CD4-positive, alpha-beta T cell (primary cell): ENCODE measurements around the gene BBS10. TPM values are rescaled to one million over a fixed set of nuclear protein-coding genes. Genes with fewer than 3 reads are reported as not detected.

Experiments
- ATAC-seq: fragments of 200-7000 bp; cut with Tn5 transposase; one replicate; pipeline ENCODE4 v1.10.0; 2022; ENCODE audit warnings: mild to moderate bottlenecking; ENCODE audit not compliant: poor library complexity
- CTCF ChIA-PET: fragments of 350-600 bp; sonication (Branson Sonifier 250); formaldehyde crosslinking; loops from one replicate; lab custom pipeline; 2021; ENCODE audit warnings: antibody characterized with exemption, inconsistent platforms; lab: Charles Lee
- POLR2A ChIA-PET: fragments of 350-600 bp; sonication (Branson Sonifier 250); formaldehyde crosslinking; loops from one replicate; lab custom pipeline; 2021; ENCODE audit warnings: antibody characterized with exemption, inconsistent platforms; lab: Charles Lee
- DNase-seq, 14 experiments: peaks; one replicate each; pipeline ENCODE4 v3.0.0-alpha.2; 2013 to 2020; ENCODE audit warnings: mixed read lengths in 2 of 14
- H3K27ac ChIP-seq, 2 donors: one replicate each; pipeline versions ENCODE4 v1.5.1 to v1.7.0; 2013; ENCODE audit warnings: low read length in 2 of 2, low read depth in 1 of 2, mild to moderate bottlenecking in 1 of 2
- H3K27me3 ChIP-seq, 2 experiments: 1 replicate in 1 of 2; 2 replicates in 1 of 2; pipeline versions ENCODE4 v1.6.1 to v1.7.0; 2013; ENCODE audit warnings: low read length in 2 of 2, control low read depth in 1 of 2, mild to moderate bottlenecking in 1 of 2, moderate library complexity in 1 of 2; ENCODE audit not compliant: insufficient read depth in 2 of 2, control insufficient read depth in 1 of 2
- H3K36me3 ChIP-seq: one replicate; pipeline ENCODE4 v1.6.1; 2013; ENCODE audit warnings: low read length, control low read depth; ENCODE audit not compliant: insufficient read depth
- H3K4me1 ChIP-seq: one replicate; pipeline ENCODE4 v1.6.1; 2013; ENCODE audit warnings: low read length, control low read depth; ENCODE audit not compliant: insufficient read depth
- H3K4me3 ChIP-seq: one replicate; pipeline ENCODE4 v1.5.1; 2013; ENCODE audit warnings: mild to moderate bottlenecking, low read length, moderate library complexity
- H3K9me3 ChIP-seq, 2 experiments: 1 replicate in 1 of 2; 2 replicates in 1 of 2; pipeline versions ENCODE4 v1.6.1 to v1.7.0; 2013; ENCODE audit warnings: low read length in 2 of 2, mild to moderate bottlenecking in 2 of 2, control low read depth in 1 of 2, moderate library complexity in 1 of 2; ENCODE audit not compliant: control insufficient read depth in 1 of 2, insufficient read depth in 1 of 2
- H3K27ac Mint-ChIP-seq: one replicate; pipeline ENCODE4 v1.8.0; 2020; ENCODE audit warnings: mixed read lengths
- H3K27me3 Mint-ChIP-seq: one replicate; pipeline ENCODE4 v1.8.0; 2021; ENCODE audit warnings: mixed read lengths
- H3K36me3 Mint-ChIP-seq: one replicate; pipeline ENCODE4 v1.8.0; 2021; ENCODE audit warnings: low read depth, mixed read lengths
- H3K4me1 Mint-ChIP-seq: one replicate; pipeline ENCODE4 v1.8.0; 2021; ENCODE audit warnings: low read depth, mixed read lengths
- H3K4me3 Mint-ChIP-seq: one replicate; pipeline ENCODE4 v1.8.0; 2020; ENCODE audit warnings: mild to moderate bottlenecking, mixed read lengths
- H3K9me3 Mint-ChIP-seq: one replicate; pipeline ENCODE4 v1.8.0; 2020; ENCODE audit warnings: mixed read lengths
- CTCF ChIP-seq: fragments of 200-600 bp; IDR thresholded peaks from one replicate; pipeline ENCODE4 v1.8.0; 2022; ENCODE audit warnings: antibody characterized with exemption, mild to moderate bottlenecking
- intact Hi-C, 2 experiments: fragments of 100-400 bp; cut with DNase I in 1 of 2; cut with micrococcal nuclease in 1 of 2; formaldehyde crosslinking; loops; one replicate each; pipeline versions ENCODE4 v1.15.1 to v1.9.0; 2023 to 2025; cut with DNase I, micrococcal nuclease
- total RNA-seq, 174 experiments: library from RNA in 2 of 174; stranded (reverse) in 2 of 174; gene quantifications; one replicate each; pipeline ENCODE4 v1.2.3 and lab custom pipeline; 2021 to 2026

The BBS10 gene
- total RNA-seq, 2 experiments from 2014 or later, result 1.4 TPM

DNA sequence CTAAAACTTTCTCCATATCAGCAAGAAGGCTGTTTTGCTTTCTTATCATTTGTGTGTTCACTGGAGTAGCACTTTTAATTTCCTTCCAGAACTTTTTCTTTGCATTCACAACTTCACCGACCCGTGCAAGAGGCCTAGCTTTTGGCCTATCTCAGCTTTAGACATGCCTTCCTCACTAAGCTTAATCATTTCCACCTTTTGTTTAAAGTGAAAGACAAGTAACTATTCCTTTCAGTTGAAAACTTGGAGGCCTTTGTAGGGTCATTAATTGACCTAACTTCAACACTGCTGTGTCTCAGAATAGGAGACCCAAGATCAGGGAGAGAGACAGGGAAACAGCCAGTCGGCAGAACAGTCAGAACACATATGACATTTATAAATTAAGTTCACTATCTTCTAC is 39.3 kb downstream of the BBS10 start:
- Histone ChIP-seq H3K36me3 (no peaks in the 10 kb centered on the region), H3K4me3 (no peak overlapping the region), H3K27ac (no peak overlapping the region), H3K27me3 (peaks cover 2 to 10% of the 10 kb centered on the region in 2 experiments), H3K4me1 (no peaks in the 10 kb centered on the region), H3K9me3 (no peaks in the 10 kb centered on the region)
- Mint-ChIP-seq H3K4me3 (no peak overlapping the region), H3K27ac (no peak overlapping the region), H3K4me1 (no peaks in the 10 kb centered on the region), H3K36me3 (no peaks in the 10 kb centered on the region), H3K27me3 (peaks cover 27% of the 10 kb centered on the region), H3K9me3 (no peaks in the 10 kb centered on the region)
- no peak for TF ChIP-seq CTCF
- ATAC-seq, result no peak
- intact Hi-C loops, result no loop called here
- DNase-seq, result no peak
- ChIA-PET POLR2A (no interaction called here), CTCF (no interaction called here)

- Histone ChIP-seq H3K27ac (no peak overlapping the region), H3K9me3 (no peaks in the 10 kb centered on the region), H3K4me3 (no peak overlapping the region), H3K36me3 (no peaks in the 10 kb centered on the region), H3K27me3 (peaks cover 0 to 13% of the 10 kb centered on the region in 2 experiments), H3K4me1 (no peaks in the 10 kb centered on the region)
- ChIA-PET POLR2A (no interaction called here), CTCF (no interaction called here)
- DNase-seq (no peak), ATAC-seq (no peak)
- Mint-ChIP-seq H3K4me1 (no peaks in the 10 kb centered on the region), H3K36me3 (no peaks in the 10 kb centered on the region), H3K4me3 (no peak overlapping the region), H3K9me3 (no peaks in the 10 kb centered on the region), H3K27ac (no peak overlapping the region), H3K27me3 (peaks cover 22% of the 10 kb centered on the region)
- intact Hi-C loops, result no loop called here
- no peak for TF ChIP-seq CTCF
Observed at GRCh38 chr12:76307083-76307482, 41.1 kb downstream of the BBS10 start.

DNA sequence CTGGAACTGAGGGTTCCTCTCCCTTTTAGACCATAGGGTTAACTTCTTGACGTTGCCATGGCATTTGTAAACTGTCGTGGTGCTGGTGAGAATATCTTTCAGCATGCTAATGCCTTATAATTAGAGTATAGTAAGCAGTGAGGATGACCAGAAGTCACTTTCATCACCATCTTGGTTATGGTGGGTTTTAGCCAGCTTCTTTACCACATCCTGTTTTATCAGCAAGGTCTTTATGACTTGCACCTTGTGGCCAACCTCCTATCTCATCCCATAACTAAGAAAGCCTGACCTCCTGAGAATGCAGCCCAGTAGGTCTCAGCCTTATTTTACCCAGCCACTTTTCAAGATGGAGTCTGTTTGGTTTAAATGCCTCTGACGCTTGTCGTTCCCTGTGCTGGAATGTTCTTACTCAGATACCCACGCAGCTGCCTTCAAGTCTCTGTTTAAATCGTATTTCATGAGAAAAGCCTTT is 44.2 kb downstream of the BBS10 start:
- Histone ChIP-seq H3K4me3 (no peak overlapping the region), H3K27me3 (peaks cover 5 to 7% of the 10 kb centered on the region in 2 experiments), H3K27ac (no peak overlapping the region), H3K36me3 (no peaks in the 10 kb centered on the region), H3K4me1 (no peaks in the 10 kb centered on the region), H3K9me3 (no peaks in the 10 kb centered on the region)
- ChIA-PET CTCF (no interaction called here), POLR2A (no interaction called here)
- no peak for TF ChIP-seq CTCF
- DNase-seq (no peak), ATAC-seq (no peak)
- Mint-ChIP-seq H3K4me1 (no peaks in the 10 kb centered on the region), H3K9me3 (no peaks in the 10 kb centered on the region), H3K4me3 (no peak overlapping the region), H3K36me3 (no peaks in the 10 kb centered on the region), H3K27me3 (peaks cover 12% of the 10 kb centered on the region), H3K27ac (no peak overlapping the region)
- intact Hi-C loops, result no loop called here
